HepG2 (cell line): ENCODE measurements around the gene RASA4. TPM values are rescaled to one million over a fixed set of nuclear protein-coding genes. Genes with fewer than 3 reads are reported as not detected.
A peak's percentile ranks its signal among the peaks of the same experiment; 100 is the strongest.
"Not testable (repeated sequence)": the region's sequence is repeated elsewhere in the genome, so short reads cannot be mapped to it uniquely, and the experiment has no call there.

Experiments used
- ATF3 ChIP-seq: sonication (generic); formaldehyde crosslinking; IDR thresholded peaks from 2 replicates; pipeline ENCODE4 v1.4.0; 2020; ENCODE audit warnings: missing genetic modification reagents
- BRCA1 ChIP-seq: sonication (generic); formaldehyde crosslinking; IDR thresholded peaks from 2 replicates; pipeline ENCODE4 v1.4.0; 2020; ENCODE audit warnings: missing genetic modification reagents
- FOXA3 ChIP-seq: IDR thresholded peaks from 2 replicates; pipeline ENCODE4 v1.6.1; 2016; ENCODE audit warnings: missing genetic modification reagents, missing compliant biosample characterization
- FOXO1 ChIP-seq: sonication (generic); formaldehyde crosslinking; IDR thresholded peaks from 2 replicates; pipeline ENCODE4 v1.4.0; 2020; ENCODE audit warnings: missing genetic modification reagents
- GATAD1 ChIP-seq: IDR thresholded peaks from 2 replicates; pipeline ENCODE4 v1.6.1; 2016; ENCODE audit warnings: missing genetic modification reagents, missing compliant biosample characterization
- HOMEZ ChIP-seq: IDR thresholded peaks from 2 replicates; pipeline ENCODE4 v1.6.1; 2016; ENCODE audit warnings: low read depth
- KDM5A ChIP-seq: fragments of 200-600 bp; sonication (generic); IDR thresholded peaks from 2 replicates; pipeline ENCODE4 v1.7.0; 2018; ENCODE audit warnings: antibody characterized with exemption, mild to moderate bottlenecking, low read length, borderline replicate concordance
- KLF16 ChIP-seq, 2 experiments: sonication (generic) in 1 of 2; formaldehyde crosslinking in 1 of 2; IDR thresholded peaks; 2 replicates each; pipeline versions ENCODE4 v1.6.1 to v1.8.0; 2016 to 2023; ENCODE audit warnings: missing genetic modification reagents in 2 of 2, missing compliant biosample characterization in 1 of 2
- MED1 ChIP-seq: sonication (generic); formaldehyde crosslinking; IDR thresholded peaks from 2 replicates; pipeline ENCODE4 v1.4.0; 2020; ENCODE audit warnings: missing genetic modification reagents
- MEIS2 ChIP-seq: sonication (generic); formaldehyde crosslinking; IDR thresholded peaks from 2 replicates; pipeline ENCODE4 v1.9.0; 2021; ENCODE audit warnings: mild to moderate bottlenecking, missing genetic modification reagents
- MTA3 ChIP-seq: sonication (generic); formaldehyde crosslinking; IDR thresholded peaks from 2 replicates; pipeline ENCODE4 v1.4.0; 2020; ENCODE audit warnings: missing genetic modification reagents
- MXD4 ChIP-seq: IDR thresholded peaks from 2 replicates; pipeline ENCODE4 v1.6.1; 2016; ENCODE audit warnings: mild to moderate bottlenecking, missing biosample characterization, missing genetic modification reagents
- MYC ChIP-seq: sonication (generic); formaldehyde crosslinking; IDR thresholded peaks from 2 replicates; pipeline ENCODE4 v1.9.0; 2021; ENCODE audit warnings: missing genetic modification reagents, borderline replicate concordance
- POLR2A ChIP-seq, 2 experiments: IDR thresholded peaks; 2 replicates each; pipeline ENCODE4 v1.6.1; 2011; ENCODE audit warnings: low read depth in 2 of 2, low read length in 2 of 2, mild to moderate bottlenecking in 1 of 2, moderate library complexity in 1 of 2; ENCODE audit not compliant: insufficient read depth in 1 of 2
- RARA ChIP-seq: IDR thresholded peaks from 2 replicates; pipeline ENCODE4 v1.6.1; 2016; ENCODE audit warnings: missing genetic modification reagents, missing compliant biosample characterization
- RBFOX2 ChIP-seq: fragments of 200-400 bp; formaldehyde crosslinking; IDR thresholded peaks from 2 replicates; pipeline ENCODE4 v1.6.1; 2017; ENCODE audit warnings: low read depth, mild to moderate bottlenecking, low read length
- SP1 ChIP-seq, 2 experiments: fragments of 450-650 bp in 1 of 2; sonication (generic) in 1 of 2; formaldehyde crosslinking in 1 of 2; IDR thresholded peaks; 2 replicates each; pipeline versions ENCODE4 v1.4.0 to v1.6.1; 2016 to 2020; ENCODE audit warnings: missing genetic modification reagents in 1 of 2
- TAF1 ChIP-seq: sonication (generic); formaldehyde crosslinking; IDR thresholded peaks from 2 replicates; pipeline ENCODE4 v1.4.0; 2020; ENCODE audit warnings: missing genetic modification reagents
- THRA ChIP-seq: sonication (generic); formaldehyde crosslinking; IDR thresholded peaks from 2 replicates; pipeline ENCODE4 v1.4.0; 2020; ENCODE audit warnings: missing genetic modification reagents, borderline replicate concordance
- ZBTB7B ChIP-seq: sonication (generic); formaldehyde crosslinking; IDR thresholded peaks from 2 replicates; pipeline ENCODE4 v1.4.0; 2020; ENCODE audit warnings: missing genetic modification reagents
- ZKSCAN8 ChIP-seq: IDR thresholded peaks from 2 replicates; pipeline ENCODE4 v1.6.1; 2016; ENCODE audit warnings: borderline replicate concordance, missing genetic modification reagents, missing compliant biosample characterization
- ZMYM4 ChIP-seq: sonication (generic); formaldehyde crosslinking; IDR thresholded peaks from 2 replicates; pipeline ENCODE4 v1.8.1; 2023; ENCODE audit warnings: mild to moderate bottlenecking, missing genetic modification reagents
- ZNF768 ChIP-seq: sonication (generic); formaldehyde crosslinking; IDR thresholded peaks from 2 replicates; pipeline ENCODE4 v1.4.0; 2020; ENCODE audit warnings: missing genetic modification reagents
- ZSCAN12 ChIP-seq: sonication (generic); formaldehyde crosslinking; IDR thresholded peaks from 2 replicates; pipeline ENCODE4 v1.9.0; 2021; ENCODE audit warnings: mild to moderate bottlenecking, missing genetic modification reagents
- ZSCAN9 ChIP-seq: IDR thresholded peaks from 2 replicates; pipeline ENCODE4 v1.6.1; 2016; ENCODE audit warnings: borderline replicate concordance
- polyA plus RNA-seq, 8 experiments: library from polyadenylated mRNA; depleted of rRNA in 3 of 8; stranded (reverse) in 7 of 8; unstranded in 1 of 8; fragments of >200 nt; fragmentation: Illumina TruSeq in 4 of 8; extraction: Trizol in 4 of 8; gene quantifications; 2 replicates each; pipeline versions ENCODE4 v1.2.1 to v1.2.3, GENCODE V29; 2011 to 2016; ENCODE audit warnings: low read depth in 4 of 8, missing spikeins in 1 of 8, mixed read lengths in 1 of 8; ENCODE audit not compliant: insufficient read depth in 1 of 8
- total RNA-seq, 5 experiments: library from RNA; depleted of rRNA; stranded (reverse); fragments of >200 nt; fragmentation: Illumina TruSeq; extraction: Trizol; gene quantifications; 2 replicates each; pipeline ENCODE4 v1.2.3, GENCODE V29; 2016; ENCODE audit warnings: low read depth in 1 of 5
- TF ChIP-seq, protein P1 (sequence below): IDR thresholded peaks from 2 replicates; pipeline ENCODE4 v1.6.1; 2016; ENCODE audit warnings: missing compliant biosample characterization, missing genetic modification reagents, borderline replicate concordance

The RASA4 gene
- total and polyA plus RNA-seq, 2 of the 13 experiments (the other 11 are each of a cell fraction or from before 2014, with no cell fraction given): 1.1 to 1.6 TPM

- peak; percentile 71 for TF ChIP-seq MED1 (CRISPR knock-in tag)
- peak; percentile 64 for TF ChIP-seq ZSCAN9 (CRISPR knock-in tag)
- TF ChIP-seq ZSCAN12 (CRISPR knock-in tag): 0 out of 2 replicates have a peak, but pooled peaks have one; percentile 47
- TF ChIP-seq MYC (CRISPR knock-in tag): peak; percentile 48; the same call in 1 of the 2 replicates
- 0 out of 2 replicates have a peak, but pooled peaks have one; percentile 19 for TF ChIP-seq ZMYM4 (CRISPR knock-in tag)
- TF ChIP-seq SP1 (IDR thresholded peaks at IDR 0.05): not testable (repeated sequence)
- peak; percentile 51; the same call in 1 of the 2 replicates for TF ChIP-seq SP1 (CRISPR knock-in tag; IDR thresholded peaks at IDR 0.05)
- 0 out of 2 replicates have a peak, but pooled peaks have one; percentile 57 for TF ChIP-seq BRCA1
- TF ChIP-seq KDM5A: peak; percentile 87; the same call in 1 of the 2 replicates
- peak; percentile 71 for TF ChIP-seq RBFOX2
- TF ChIP-seq ZNF768 (CRISPR knock-in tag): peak; percentile 65; the same call in 1 of the 2 replicates
- peak; percentile 74 for TF ChIP-seq ZBTB7B
- peak; percentile 77 for TF ChIP-seq FOXO1
- TF ChIP-seq MTA3 (CRISPR knock-in tag): 0 out of 2 replicates have a peak, but pooled peaks have one; percentile 58
- TF ChIP-seq, protein P1, sequence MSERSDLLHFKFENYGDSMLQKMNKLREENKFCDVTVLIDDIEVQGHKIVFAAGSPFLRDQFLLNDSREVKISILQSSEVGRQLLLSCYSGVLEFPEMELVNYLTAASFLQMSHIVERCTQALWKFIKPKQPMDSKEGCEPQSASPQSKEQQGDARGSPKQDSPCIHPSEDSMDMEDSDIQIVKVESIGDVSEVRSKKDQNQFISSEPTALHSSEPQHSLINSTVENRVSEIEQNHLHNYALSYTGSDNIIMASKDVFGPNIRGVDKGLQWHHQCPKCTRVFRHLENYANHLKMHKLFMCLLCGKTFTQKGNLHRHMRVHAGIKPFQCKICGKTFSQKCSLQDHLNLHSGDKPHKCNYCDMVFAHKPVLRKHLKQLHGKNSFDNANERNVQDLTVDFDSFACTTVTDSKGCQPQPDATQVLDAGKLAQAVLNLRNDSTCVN (CRISPR knock-in tag): peak; percentile 59; the same call in 1 of the 2 replicates
- TF ChIP-seq FOXA3 (CRISPR knock-in tag): peak; percentile 61
- TF ChIP-seq ATF3: peak; percentile 66; the same call in 1 of the 2 replicates
- TF ChIP-seq THRA (CRISPR knock-in tag): peak; percentile 64
- TF ChIP-seq KLF16 (CRISPR knock-in tag; IDR thresholded peaks at IDR 0.05): peak in 1 of 2 experiments; percentile 88; a peak in 2 of 4 replicates
- TF ChIP-seq MEIS2 (CRISPR knock-in tag): 0 out of 2 replicates have a peak, but pooled peaks have one; percentile 52
- peak; percentile 46 to 52; a peak in 2 of 4 replicates for TF ChIP-seq POLR2A (IDR thresholded peaks at IDR 0.05; ENCODE audit: insufficient read depth in 1 of 2, low read depth in 2 of 2, low read length in 2 of 2)
- TF ChIP-seq HOMEZ (CRISPR knock-in tag): peak; percentile 46; the same call in 1 of the 2 replicates
- TF ChIP-seq ZKSCAN8: peak; percentile 70; the same call in 1 of the 2 replicates
- TF ChIP-seq GATAD1 (CRISPR knock-in tag): peak; percentile 94
- peak; percentile 49; the same call in 1 of the 2 replicates for TF ChIP-seq RARA (CRISPR knock-in tag)
- TF ChIP-seq MXD4 (CRISPR knock-in tag): peak; percentile 72
- peak; percentile 85 for TF ChIP-seq TAF1
Measured at GRCh38 chr7:102572261-102573239, 44.0 kb downstream of the RASA4 start, which contains the start of gene POLR2J3 (continued).
